ENCODE measurements around the gene PSMC3.

- no peak for TF ChIP-seq CTCF (IDR thresholded peaks at IDR 0.05 in 8 of 11, conservative IDR thresholded peaks at IDR 0.05 in 3 of 11)
- no peak for TF ChIP-seq POLR2A (IDR thresholded peaks at IDR 0.05)
These were observed 34.4 kb downstream of the PSMC3 start for GRCh38 chr11:47391711-47392432.

Data from spleen (tissue), 7 donors.